IMR-90 (cell line): ENCODE results near the gene VPS41. TPM values are rescaled to one million over a fixed set of nuclear protein-coding genes. Genes with fewer than 3 reads are reported as not detected.

ENCODE experiments used
- ATAC-seq: fragments of 200-7000 bp; cut with Tn5 transposase; 2 replicates; pipeline ENCODE4 v1.9.1; 2020; ENCODE audit warnings: low read depth, mild to moderate bottlenecking, moderate library complexity
- BruUV-seq: library from RNA; stranded (reverse); fragments of 400-500 nt; replicated peaks from 2 replicates; lab custom pipeline; 2021; lab: Mats Ljungman, UMichigan
- CTCF ChIA-PET: fragments of 300-600 bp; formaldehyde crosslinking; extraction: SDS; loops from one replicate; lab custom pipeline; 2021; ENCODE audit warnings: antibody characterized with exemption; lab: Yijun Ruan, JAX
- POLR2A ChIA-PET: fragments of 300-600 bp; sonication (Branson Sonifier 250); formaldehyde crosslinking; loops from one replicate; lab custom pipeline; 2022; ENCODE audit warnings: antibody characterized with exemption; ENCODE audit not compliant: unreplicated experiment; lab: Charles Lee
- DNase-seq: peaks from one replicate; pipeline ENCODE4 v3.0.0; 2013
- H2AFZ ChIP-seq: replicated peaks from 2 replicates; pipeline ENCODE3; 2013; ENCODE audit warnings: low read length, mild to moderate bottlenecking; ENCODE audit not compliant: poor library complexity
- H2AK5ac ChIP-seq: 2 replicates; pipeline ENCODE4 v1.6.1; 2013; ENCODE audit warnings: low read depth, low read length, inconsistent platforms
- H2AK9ac ChIP-seq: replicated peaks from 2 replicates; pipeline ENCODE3; 2013; ENCODE audit warnings: mild to moderate bottlenecking, low read depth, low read length, moderate library complexity; ENCODE audit not compliant: poor library complexity
- H2BK120ac ChIP-seq: 2 replicates; pipeline ENCODE4 v1.6.1; 2013; ENCODE audit warnings: low read depth, low read length, inconsistent platforms
- H2BK15ac ChIP-seq: 3 replicates; pipeline ENCODE4 v1.6.1; 2013; ENCODE audit warnings: low read depth, low read length, inconsistent platforms
- H2BK20ac ChIP-seq: 2 replicates; pipeline ENCODE4 v1.6.1; 2013; ENCODE audit warnings: low read depth, mild to moderate bottlenecking, inconsistent platforms, low read length, moderate library complexity
- H2BK5ac ChIP-seq: 2 replicates; pipeline ENCODE4 v1.6.1; 2013; ENCODE audit warnings: mild to moderate bottlenecking, low read depth, low read length, inconsistent platforms; ENCODE audit not compliant: poor library complexity, severe bottlenecking
- H3K14ac ChIP-seq: replicated peaks from 2 replicates; pipeline ENCODE4 v1.6.1; 2013; ENCODE audit warnings: low read depth, low read length, inconsistent platforms
- H3K18ac ChIP-seq: 2 replicates; pipeline ENCODE4 v1.6.1; 2013; ENCODE audit warnings: low read depth, low read length, control low read depth
- H3K23ac ChIP-seq: 2 replicates; pipeline ENCODE4 v1.6.1; 2013; ENCODE audit warnings: low read depth, low read length, inconsistent platforms
- H3K27ac ChIP-seq: 2 replicates; pipeline ENCODE4 v1.5.1; 2013; ENCODE audit warnings: mild to moderate bottlenecking, control low read depth, low read length; ENCODE audit not compliant: insufficient read depth
- H3K27me3 ChIP-seq: 2 replicates; pipeline ENCODE4 v1.6.1; 2013; ENCODE audit warnings: low read length; ENCODE audit not compliant: control insufficient read depth, insufficient read depth
- H3K36me3 ChIP-seq: 2 replicates; pipeline ENCODE4 v1.6.1; 2013; ENCODE audit warnings: low read length, mixed read lengths; ENCODE audit not compliant: control insufficient read depth, insufficient read depth
- H3K4ac ChIP-seq: 2 replicates; pipeline ENCODE4 v1.6.1; 2013; ENCODE audit warnings: low read depth, low read length, inconsistent platforms
- H3K4me1 ChIP-seq: 2 replicates; pipeline ENCODE4 v1.6.1; 2013; ENCODE audit warnings: low read length, mixed read lengths; ENCODE audit not compliant: control insufficient read depth, insufficient read depth
- H3K4me2 ChIP-seq: 2 replicates; pipeline ENCODE4 v1.6.1; 2013; ENCODE audit warnings: low read depth, mild to moderate bottlenecking, control low read depth, low read length, moderate library complexity
- H3K4me3 ChIP-seq: 2 replicates; pipeline ENCODE4 v1.5.1; 2013; ENCODE audit warnings: low read depth, mild to moderate bottlenecking, control low read depth, low read length, moderate library complexity; ENCODE audit not compliant: insufficient read depth
- H3K56ac ChIP-seq: 2 replicates; pipeline ENCODE4 v1.6.1; 2013; ENCODE audit warnings: low read length, inconsistent platforms; ENCODE audit not compliant: insufficient read depth; ENCODE audit errors: extremely low read depth
- H3K79me1 ChIP-seq, 2 experiments: 2 replicates each; pipeline ENCODE4 v1.6.1; 2013; ENCODE audit warnings: low read length in 2 of 2, inconsistent platforms in 1 of 2, low read depth in 1 of 2
- H3K9ac ChIP-seq: 2 replicates; pipeline ENCODE4 v1.6.1; 2013; ENCODE audit warnings: low read depth, low read length, control low read depth
- H3K9me1 ChIP-seq: 2 replicates; pipeline ENCODE4 v1.6.1; 2013; ENCODE audit warnings: low read length, inconsistent platforms; ENCODE audit not compliant: insufficient read depth
- H3K9me3 ChIP-seq: 2 replicates; pipeline ENCODE4 v1.6.1; 2013; ENCODE audit warnings: low read length; ENCODE audit not compliant: control insufficient read depth, insufficient read depth
- H4K20me1 ChIP-seq: 2 replicates; pipeline ENCODE4 v1.6.1; 2013; ENCODE audit warnings: low read length, inconsistent platforms; ENCODE audit not compliant: insufficient read depth
- H4K5ac ChIP-seq: 2 replicates; pipeline ENCODE4 v1.6.1; 2013; ENCODE audit warnings: mild to moderate bottlenecking, low read depth, low read length, control low read depth
- H4K8ac ChIP-seq, 2 experiments: 2 replicates each; pipeline ENCODE4 v1.6.1; 2013; ENCODE audit warnings: low read depth in 2 of 2, low read length in 2 of 2, control low read depth in 1 of 2, inconsistent platforms in 1 of 2
- H4K91ac ChIP-seq: 2 replicates; pipeline ENCODE4 v1.6.1; 2013; ENCODE audit warnings: low read depth, low read length, inconsistent platforms; ENCODE audit not compliant: insufficient read depth
- MAZ ChIP-seq: IDR thresholded peaks from 2 replicates; pipeline ENCODE4 v1.6.1; 2012; ENCODE audit warnings: low read depth, mild to moderate bottlenecking, low read length, improper control_type of control experiment, moderate library complexity, borderline replicate concordance
- MXI1 ChIP-seq: IDR thresholded peaks from 2 replicates; pipeline ENCODE4 v1.6.1; 2012; ENCODE audit warnings: low read depth, mild to moderate bottlenecking, low read length, moderate library complexity, borderline replicate concordance
- RFX5 ChIP-seq: IDR thresholded peaks from 2 replicates; pipeline ENCODE4 v1.8.0; 2012; ENCODE audit warnings: low read depth, mild to moderate bottlenecking, low read length, moderate library complexity
- WGBS, 2 experiments: methylation state at CpG; one replicate each; pipeline versions ENCODE4 v1.1.5 to v1.1.7; 2013; ENCODE audit warnings: missing lambda C conversion rate in 2 of 2; ENCODE audit not compliant: insufficient read length in 1 of 2; ENCODE audit errors: extremely low coverage in 2 of 2; 5-methylcytosine and 5-hydroxymethylcytosine counted together
- dilution Hi-C: fragments of 300-500 bp; cut with HindIII; formaldehyde crosslinking; loops from one replicate; pipeline ENCODE4 v1.14.3; 2018; ENCODE audit warnings: low sequenced_read_pairs; ENCODE audit not compliant: unreplicated experiment
- in situ Hi-C: fragments of 300-500 bp; cut with MboI; formaldehyde crosslinking; loops from 3 replicates; pipeline ENCODE4 v1.14.3; 2019; ENCODE audit warnings: low sequenced_read_pairs, inconsistent platforms, mixed read lengths
- intact Hi-C: fragments of 100-400 bp; cut with micrococcal nuclease; formaldehyde crosslinking; loops from 2 replicates; pipeline ENCODE4 v1.10.0; 2022
- polyA plus RNA-seq, 3 experiments: library from polyadenylated mRNA; depleted of rRNA; stranded (reverse); fragments of >200 nt; gene quantifications; 2 replicates each; pipeline ENCODE4 v1.2.3, GENCODE V29; 2012; ENCODE audit warnings: low replicate concordance in 1 of 3
- total RNA-seq: library from RNA; depleted of rRNA; stranded (reverse); fragments of >200 nt; gene quantifications from 2 replicates; pipeline ENCODE4 v1.2.3, GENCODE V29; 2012
- TF ChIP-seq, protein P1 (sequence below): conservative IDR thresholded peaks from 2 replicates; pipeline ENCODE4 v1.5.1; 2012; ENCODE audit warnings: mild to moderate bottlenecking, low read depth, low read length, improper control_type of control experiment
- TF ChIP-seq, protein P2 (sequence below): fragments of 150-350 bp; IDR thresholded peaks from 2 replicates; pipeline ENCODE4 v1.6.1; 2017; ENCODE audit warnings: mild to moderate bottlenecking, antibody characterized with exemption, low read length, low read depth

VPS41 gene
- total and polyA plus RNA-seq, 2 of the 4 experiments (the other 2 are of a cell fraction), result 16.0 to 28.0 TPM

DNA sequence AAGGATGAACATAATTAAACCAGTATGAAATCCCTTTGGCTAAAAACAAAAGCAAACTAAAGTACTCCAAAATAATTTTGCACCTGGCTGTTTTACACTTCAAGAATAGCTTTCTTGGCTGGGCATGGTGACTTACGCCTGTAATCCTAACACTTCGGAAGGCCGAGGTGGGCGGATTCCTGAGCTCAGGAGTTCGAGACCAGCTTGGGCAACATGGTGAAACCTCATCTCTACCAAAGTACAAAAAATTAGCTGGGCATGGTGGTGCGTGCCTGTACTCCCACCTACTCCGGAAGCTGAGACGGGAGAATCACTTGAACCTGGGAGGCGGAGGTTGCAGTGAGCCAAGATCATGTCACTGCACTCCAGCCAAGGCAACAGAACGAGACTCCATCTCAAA is 185.7 kb downstream of the VPS41 start:
- Histone ChIP-seq H3K79me1 (no peaks in the 10 kb centered on the region), H3K23ac (no peak overlapping the region), H3K4ac (no peak overlapping the region), H3K9me3 (no peaks in the 10 kb centered on the region), H2AK5ac (no peak overlapping the region), H3K9ac (no peak overlapping the region), H2AK9ac (no peak overlapping the region), H3K36me3 (peaks cover 9% of the 10 kb centered on the region; the same call in 1 of the 2 replicates), H3K14ac (no peak overlapping the region), H3K4me2 (no peak overlapping the region), H3K4me3 (no peak overlapping the region), H2BK20ac (no peak overlapping the region), H3K9me1 (no peaks in the 10 kb centered on the region; the same call in 1 of the 2 replicates), H3K18ac (no peak overlapping the region), H3K56ac (no peak overlapping the region), H4K5ac (no peak overlapping the region), H2BK120ac (no peak overlapping the region), H2BK15ac (no peak overlapping the region), H3K27me3 (no peaks in the 10 kb centered on the region), H4K20me1 (no peaks in the 10 kb centered on the region), H3K4me1 (peaks cover 3% of the 10 kb centered on the region; the same call in 1 of the 2 replicates), H4K91ac (no peak overlapping the region), H2AFZ (no peak overlapping the region), H3K27ac (no peak overlapping the region), H4K8ac (no peak overlapping the region), H2BK5ac (no peak overlapping the region)
- WGBS, 2 experiments, result 97% methylated on average over 6 of the region's 10 CpGs; no CpG with 5 or more reads in 1 of the 2 experiments
- intact Hi-C loops (no loop called here), dilution Hi-C loops (no loop called here), in situ Hi-C loops (no loop called here)
- POLR2A ChIA-PET, result no interaction called here
- no peak for ATAC-seq
- BruUV-seq, result no TSS peak
- no peak for DNase-seq
- CTCF ChIA-PET, result interaction anchor here (0.7 kb wide), 1 partner anchor 560 kb away, joined by 3 read pairs; no protein-coding TSS in a partner anchor
- TF ChIP-seq, protein P1, sequence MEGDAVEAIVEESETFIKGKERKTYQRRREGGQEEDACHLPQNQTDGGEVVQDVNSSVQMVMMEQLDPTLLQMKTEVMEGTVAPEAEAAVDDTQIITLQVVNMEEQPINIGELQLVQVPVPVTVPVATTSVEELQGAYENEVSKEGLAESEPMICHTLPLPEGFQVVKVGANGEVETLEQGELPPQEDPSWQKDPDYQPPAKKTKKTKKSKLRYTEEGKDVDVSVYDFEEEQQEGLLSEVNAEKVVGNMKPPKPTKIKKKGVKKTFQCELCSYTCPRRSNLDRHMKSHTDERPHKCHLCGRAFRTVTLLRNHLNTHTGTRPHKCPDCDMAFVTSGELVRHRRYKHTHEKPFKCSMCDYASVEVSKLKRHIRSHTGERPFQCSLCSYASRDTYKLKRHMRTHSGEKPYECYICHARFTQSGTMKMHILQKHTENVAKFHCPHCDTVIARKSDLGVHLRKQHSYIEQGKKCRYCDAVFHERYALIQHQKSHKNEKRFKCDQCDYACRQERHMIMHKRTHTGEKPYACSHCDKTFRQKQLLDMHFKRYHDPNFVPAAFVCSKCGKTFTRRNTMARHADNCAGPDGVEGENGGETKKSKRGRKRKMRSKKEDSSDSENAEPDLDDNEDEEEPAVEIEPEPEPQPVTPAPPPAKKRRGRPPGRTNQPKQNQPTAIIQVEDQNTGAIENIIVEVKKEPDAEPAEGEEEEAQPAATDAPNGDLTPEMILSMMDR, result no peak
- TF ChIP-seq MXI1 (no peak), RFX5 (no peak), MAZ (no peak)
- TF ChIP-seq, protein P2, sequence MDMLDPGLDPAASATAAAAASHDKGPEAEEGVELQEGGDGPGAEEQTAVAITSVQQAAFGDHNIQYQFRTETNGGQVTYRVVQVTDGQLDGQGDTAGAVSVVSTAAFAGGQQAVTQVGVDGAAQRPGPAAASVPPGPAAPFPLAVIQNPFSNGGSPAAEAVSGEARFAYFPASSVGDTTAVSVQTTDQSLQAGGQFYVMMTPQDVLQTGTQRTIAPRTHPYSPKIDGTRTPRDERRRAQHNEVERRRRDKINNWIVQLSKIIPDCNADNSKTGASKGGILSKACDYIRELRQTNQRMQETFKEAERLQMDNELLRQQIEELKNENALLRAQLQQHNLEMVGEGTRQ, result no peak
